Thymus (tissue), 11 donors: ENCODE measurements around the gene OTOP2. TPM values are rescaled to one million over a fixed set of nuclear protein-coding genes. Genes with fewer than 3 reads are reported as not detected.

ENCODE experiments used
- DNase-seq, 9 donors: peaks; one replicate each; pipeline ENCODE4 v3.0.0-alpha.2; 2013; ENCODE audit warnings: low spot score in 9 of 9, low read depth in 6 of 9, missing footprints in 1 of 9
- H3K27ac ChIP-seq, 2 donors: one replicate each; pipeline ENCODE4 v1.5.1; 2013; ENCODE audit warnings: control low read depth in 1 of 2, low read depth in 1 of 2, low read length in 1 of 2, mild to moderate bottlenecking in 1 of 2, moderate library complexity in 1 of 2
- H3K27me3 ChIP-seq, 2 donors: one replicate each; pipeline ENCODE4 v1.5.1; 2013; ENCODE audit warnings: low read length in 1 of 2; ENCODE audit not compliant: control insufficient read depth in 2 of 2, insufficient read depth in 1 of 2
- H3K36me3 ChIP-seq, 2 donors: one replicate each; pipeline ENCODE4 v1.5.1; 2013; ENCODE audit warnings: low read length in 1 of 2, mild to moderate bottlenecking in 1 of 2, moderate library complexity in 1 of 2; ENCODE audit not compliant: control insufficient read depth in 2 of 2, insufficient read depth in 2 of 2
- H3K4me1 ChIP-seq, 2 donors: one replicate each; pipeline ENCODE4 v1.5.1; 2013; ENCODE audit warnings: low read length in 2 of 2; ENCODE audit not compliant: control insufficient read depth in 2 of 2, insufficient read depth in 2 of 2
- H3K4me3 ChIP-seq, 2 donors: one replicate each; pipeline ENCODE4 v1.5.1; 2013; ENCODE audit warnings: low read length in 2 of 2, control low read depth in 1 of 2, mild to moderate bottlenecking in 1 of 2
- H3K9me3 ChIP-seq, 2 donors: one replicate each; pipeline ENCODE4 v1.5.1; 2013; ENCODE audit warnings: low read length in 1 of 2, mild to moderate bottlenecking in 1 of 2; ENCODE audit not compliant: control insufficient read depth in 2 of 2, insufficient read depth in 1 of 2
- WGBS: extraction: QIAGEN DNeasy Blood & Tissue Kit; methylation state at CpG from one replicate; pipeline ENCODE4 v1.1.7; 2013; 5-methylcytosine and 5-hydroxymethylcytosine counted together
- polyA plus RNA-seq: library from polyadenylated mRNA; stranded (reverse); fragments of 200-250 nt; gene quantifications from one replicate; pipeline ENCODE4 v1.2.3, GENCODE V29; 2013
- total RNA-seq: library from RNA; stranded (reverse); fragments of 120-200 nt; gene quantifications from one replicate; pipeline ENCODE4 v1.2.4, GENCODE V29; 2013
- donor health status: healthy.

Gene OTOP2
- total and polyA plus RNA-seq, 2 donors, result 0.05 to 0.23 TPM

- Histone ChIP-seq H3K9me3 (no peaks in the 10 kb centered on the region), H3K36me3 (no peaks in the 10 kb centered on the region), H3K4me1 (no peaks in the 10 kb centered on the region), H3K27ac (no peak overlapping the region), H3K4me3 (no peak overlapping the region), H3K27me3 (peaks cover 0 to 27% of the 10 kb centered on the region in 2 donors)
- DNase-seq, result no peak
- 91% methylated on average over 11 of the region's 11 CpGs for WGBS
These were observed 43.0 kb upstream of the OTOP2 start for GRCh38 chr17:74881073-74881472.

GRCh38 chr17:74882517-74883240 lies 41.4 kb upstream of the OTOP2 start:
- Histone ChIP-seq H3K9me3 (no peaks in the 10 kb centered on the region), H3K36me3 (no peaks in the 10 kb centered on the region), H3K27ac (no peak overlapping the region), H3K4me3 (no peak overlapping the region), H3K27me3 (peaks cover 0 to 26% of the 10 kb centered on the region in 2 donors), H3K4me1 (no peaks in the 10 kb centered on the region)
- no peak for DNase-seq
- WGBS, result 88% methylated on average over 20 of the region's 20 CpGs

DNA sequence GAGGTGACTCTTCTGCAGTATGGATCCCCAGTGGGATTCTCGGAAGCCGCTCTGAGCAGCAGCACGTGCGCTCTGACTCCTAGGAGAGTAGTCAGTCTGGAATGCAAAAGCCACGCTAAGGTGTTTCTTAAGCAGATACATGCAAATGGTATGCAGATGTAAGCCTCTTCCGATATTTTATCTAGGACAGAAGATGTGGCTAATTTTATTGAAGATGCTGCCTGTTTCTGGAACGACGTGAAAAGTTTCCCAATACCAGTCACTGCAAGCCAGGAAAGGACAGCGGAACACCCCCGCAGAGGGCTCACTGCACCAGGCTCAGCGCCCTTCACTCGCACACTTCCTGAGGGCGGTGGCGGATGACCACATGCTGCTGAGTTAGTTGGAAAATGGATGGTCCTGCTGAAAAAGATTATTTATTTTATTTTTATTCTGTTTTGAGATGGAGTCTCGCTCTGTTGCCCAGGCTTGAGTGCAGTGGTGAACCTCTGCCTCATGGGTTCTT lies 40.8 kb upstream of the OTOP2 start:
- Histone ChIP-seq H3K27ac (no peak overlapping the region), H3K36me3 (no peaks in the 10 kb centered on the region), H3K4me3 (no peak overlapping the region), H3K27me3 (peaks cover 0 to 21% of the 10 kb centered on the region in 2 donors), H3K9me3 (no peaks in the 10 kb centered on the region), H3K4me1 (no peaks in the 10 kb centered on the region)
- 83% methylated on average over 15 of the region's 15 CpGs for WGBS
- no peak for DNase-seq

DNA sequence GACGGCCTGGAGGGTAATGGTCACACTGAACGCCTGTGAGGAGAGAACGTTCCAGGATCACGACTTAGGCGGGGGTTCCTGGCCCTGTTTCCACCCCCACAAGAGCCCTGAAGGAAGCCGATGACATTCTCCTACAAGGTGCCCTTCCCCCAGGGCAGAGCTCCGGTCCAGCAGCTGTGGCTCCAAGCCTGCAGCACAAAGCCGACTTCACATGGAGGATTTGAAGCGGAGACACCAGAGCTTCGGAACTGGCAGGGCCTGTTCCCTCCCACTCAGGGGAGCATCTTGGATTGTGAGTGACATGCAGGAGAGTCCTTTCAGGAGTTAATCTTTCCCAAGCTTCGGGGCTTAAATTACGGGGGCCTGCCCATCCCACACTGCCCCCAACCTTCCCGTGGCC lies 35.6 kb upstream of the OTOP2 start:
- no peak overlapping the region for H3K4me3 ChIP-seq
- DNase-seq, result no peak
- H3K27ac ChIP-seq, result no peak overlapping the region
- no peaks in the 10 kb centered on the region for H3K9me3 ChIP-seq
- H3K4me1 ChIP-seq, result no peaks in the 10 kb centered on the region
- H3K27me3 ChIP-seq, result peaks cover 14 to 53% of the 10 kb centered on the region in 2 donors
- 88% methylated on average over 13 of the region's 13 CpGs for WGBS
- no peaks in the 10 kb centered on the region for H3K36me3 ChIP-seq

- Histone ChIP-seq H3K4me3 (no peak overlapping the region), H3K4me1 (no peaks in the 10 kb centered on the region), H3K27me3 (peaks cover 28 to 68% of the 10 kb centered on the region in 2 donors), H3K36me3 (no peaks in the 10 kb centered on the region), H3K9me3 (no peaks in the 10 kb centered on the region), H3K27ac (no peak overlapping the region)
- WGBS, result 96% methylated on average over 7 of the region's 7 CpGs
- DNase-seq, result no peak
These were observed 33.5 kb upstream of the OTOP2 start for GRCh38 chr17:74890554-74890953.

- 84% methylated on average over 20 of the region's 20 CpGs for WGBS
These were observed 31.8 kb upstream of the OTOP2 start for GRCh38 chr17:74892013-74892841.

DNA sequence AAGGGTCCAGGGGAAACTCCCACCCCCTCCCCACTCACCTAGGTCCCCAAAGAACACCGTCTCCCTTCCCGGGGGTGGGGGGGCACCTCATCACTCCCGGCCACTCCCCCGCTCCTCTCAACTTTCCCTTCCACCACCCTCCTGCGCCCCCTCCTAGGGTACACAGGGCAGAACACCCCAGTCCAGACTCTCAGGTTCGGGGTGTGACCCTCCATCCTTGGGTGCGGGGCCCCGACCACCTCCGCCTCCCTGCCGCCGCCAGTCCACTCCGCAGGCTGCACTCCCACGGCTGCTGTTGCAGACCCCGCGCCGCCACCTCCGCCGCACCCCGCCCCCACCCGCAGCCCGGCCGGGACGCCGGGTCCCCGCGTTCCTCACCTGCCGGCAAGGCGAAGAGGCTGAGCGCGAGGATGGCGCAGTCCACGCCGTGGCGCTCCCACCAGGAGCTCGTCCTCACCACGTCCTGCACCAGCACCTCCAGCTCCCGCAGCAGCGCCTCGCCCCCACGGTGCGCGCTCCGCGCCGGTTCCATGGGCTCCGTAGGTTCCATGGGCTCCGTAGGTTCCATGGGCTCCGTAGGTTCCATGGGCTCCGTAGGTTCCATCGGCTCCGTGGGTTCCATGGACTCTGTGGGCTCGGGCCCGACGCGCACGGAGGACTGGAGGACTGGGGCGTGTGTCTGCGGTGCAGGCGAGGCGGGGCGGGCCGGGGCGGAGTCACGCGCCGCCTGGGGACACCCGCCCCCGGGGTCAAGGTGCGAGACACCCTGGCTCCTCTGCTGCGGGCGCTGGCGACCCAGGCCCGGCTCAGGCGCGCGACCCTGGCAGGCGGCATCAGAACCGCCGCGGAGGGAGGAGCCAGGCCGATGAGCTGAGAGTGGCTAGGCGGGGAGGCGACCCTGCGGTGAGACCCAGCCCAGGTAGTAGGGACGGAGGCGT lies 30.8 kb upstream of the OTOP2 start, which contains the start of gene FADS6:
Gene FADS6, minus strand, starts transcription at position 660 of the 938 bp plus-strand sequence. Its CDS starts 38 bp downstream, at position 622.
- H3K36me3 ChIP-seq, result no peaks in the 10 kb centered on the region
- no peaks in the 10 kb centered on the region for H3K9me3 ChIP-seq
- no peak for DNase-seq
- no peaks in the 10 kb centered on the region for H3K4me1 ChIP-seq
- H3K27me3 ChIP-seq, result peaks cover 32 to 86% of the 10 kb centered on the region in 2 donors
- WGBS, result 8% methylated on average over 86 of the region's 86 CpGs
- no peak within 1 kb of the TSS for H3K27ac ChIP-seq
- H3K4me3 ChIP-seq, result no peak within 1 kb of the TSS

More at GRCh38 chr17:74892013-74892841, 31.8 kb upstream of the OTOP2 start:
- H3K27me3 ChIP-seq, result peaks cover 32 to 82% of the 10 kb centered on the region in 2 donors
- no peak overlapping the region for H3K4me3 ChIP-seq
- no peak for DNase-seq
- no peaks in the 10 kb centered on the region for H3K9me3 ChIP-seq
- no peak overlapping the region for H3K27ac ChIP-seq
- H3K36me3 ChIP-seq, result no peaks in the 10 kb centered on the region
- H3K4me1 ChIP-seq, result no peaks in the 10 kb centered on the region

- Histone ChIP-seq H3K36me3 (no peaks in the 10 kb centered on the region), H3K4me1 (no peaks in the 10 kb centered on the region), H3K27me3 (peaks cover 32 to 80% of the 10 kb centered on the region in 2 donors), H3K4me3 (no peak overlapping the region), H3K27ac (no peak overlapping the region), H3K9me3 (no peaks in the 10 kb centered on the region)
- DNase-seq, result no peak
- WGBS, result 39% methylated on average over 22 of the region's 22 CpGs
These were observed 30.0 kb upstream of the OTOP2 start for GRCh38 chr17:74893936-74894671.
